ENCODE results near the gene CDIPT.

CDIPT gene

GRCh38 chr16:29863669-29863984 lies 601 bp upstream of the CDIPT start:
- in situ Hi-C loops (cut with HindIII; ENCODE audit: low sequenced_read_pairs) = loop anchor here (5.0 to 10.0 kb wide), 3 partner anchors 36 to 59 kb away; partner anchors contain the start of gene MAZ

GRCh38 chr16:29862383-29862883 lies 593 bp downstream of the CDIPT start:
- in situ Hi-C loops (cut with HindIII; ENCODE audit: low sequenced_read_pairs) = loop anchor here (5.0 to 10.0 kb wide), 3 partner anchors 35 to 58 kb away; partner anchors contain the start of gene MAZ

- in situ Hi-C loops (cut with HindIII; ENCODE audit: low sequenced_read_pairs) = loop anchor here (5.0 to 10.0 kb wide), 3 partner anchors 33 to 55 kb away; partner anchors contain the start of gene MAZ
Measured at GRCh38 chr16:29860218-29860617, 2.8 kb downstream of the CDIPT start.

GRCh38 chr16:29858974-29859373 lies 4.1 kb downstream of the CDIPT start:
- in situ Hi-C loops (cut with HindIII; ENCODE audit: low sequenced_read_pairs) = no loop called here

GRCh38 chr16:29858149-29858849 lies 4.7 kb downstream of the CDIPT start:
- in situ Hi-C loops (cut with HindIII; ENCODE audit: low sequenced_read_pairs) = no loop called here

- in situ Hi-C loops (cut with HindIII; ENCODE audit: low sequenced_read_pairs) = no loop called here
Measured at GRCh38 chr16:29857133-29857760, 5.8 kb downstream of the CDIPT start.

- in situ Hi-C loops (cut with HindIII; ENCODE audit: low sequenced_read_pairs) = no loop called here
Measured at GRCh38 chr16:29854520-29855100, 8.4 kb downstream of the CDIPT start.

GRCh38 chr16:29852654-29853053 lies 10.4 kb downstream of the CDIPT start:
- in situ Hi-C loops (cut with HindIII; ENCODE audit: low sequenced_read_pairs) = no loop called here

GRCh38 chr16:29850998-29851397 lies 12.0 kb downstream of the CDIPT start:
- in situ Hi-C loops (cut with HindIII; ENCODE audit: low sequenced_read_pairs) = no loop called here

- in situ Hi-C loops (cut with HindIII; ENCODE audit: low sequenced_read_pairs) = no loop called here
Measured at GRCh38 chr16:29849505-29849904, 13.5 kb downstream of the CDIPT start.

GRCh38 chr16:29848420-29849297 lies 14.4 kb downstream of the CDIPT start:
- in situ Hi-C loops (cut with HindIII; ENCODE audit: low sequenced_read_pairs) = no loop called here

- in situ Hi-C loops (cut with HindIII; ENCODE audit: low sequenced_read_pairs) = no loop called here
Measured at GRCh38 chr16:29845656-29846055, 17.4 kb downstream of the CDIPT start.

GRCh38 chr16:29844575-29845331 lies 18.3 kb downstream of the CDIPT start:
- in situ Hi-C loops (cut with HindIII; ENCODE audit: low sequenced_read_pairs) = no loop called here

GRCh38 chr16:29843931-29844330 lies 19.1 kb downstream of the CDIPT start:
- in situ Hi-C loops (cut with HindIII; ENCODE audit: low sequenced_read_pairs) = no loop called here

GRCh38 chr16:29842732-29843346 lies 20.2 kb downstream of the CDIPT start:
- in situ Hi-C loops (cut with HindIII; ENCODE audit: low sequenced_read_pairs) = no loop called here

GRCh38 chr16:29841631-29842030 lies 21.4 kb downstream of the CDIPT start:
- in situ Hi-C loops (cut with HindIII; ENCODE audit: low sequenced_read_pairs) = no loop called here

- in situ Hi-C loops (cut with HindIII; ENCODE audit: low sequenced_read_pairs) = no loop called here
Measured at GRCh38 chr16:29840240-29840639, 22.8 kb downstream of the CDIPT start.

GRCh38 chr16:29839822-29840221 lies 23.2 kb downstream of the CDIPT start:
- in situ Hi-C loops (cut with HindIII; ENCODE audit: low sequenced_read_pairs) = no loop called here

GRCh38 chr16:29837841-29838240 lies 25.2 kb downstream of the CDIPT start:
- in situ Hi-C loops (cut with HindIII; ENCODE audit: low sequenced_read_pairs) = no loop called here

- in situ Hi-C loops (cut with HindIII; ENCODE audit: low sequenced_read_pairs) = no loop called here
Measured at GRCh38 chr16:29836623-29837022, 26.4 kb downstream of the CDIPT start.

All from endothelial cell of hepatic sinusoid (primary cell).